ENCODE measurements around the gene PKP1.

DNA sequence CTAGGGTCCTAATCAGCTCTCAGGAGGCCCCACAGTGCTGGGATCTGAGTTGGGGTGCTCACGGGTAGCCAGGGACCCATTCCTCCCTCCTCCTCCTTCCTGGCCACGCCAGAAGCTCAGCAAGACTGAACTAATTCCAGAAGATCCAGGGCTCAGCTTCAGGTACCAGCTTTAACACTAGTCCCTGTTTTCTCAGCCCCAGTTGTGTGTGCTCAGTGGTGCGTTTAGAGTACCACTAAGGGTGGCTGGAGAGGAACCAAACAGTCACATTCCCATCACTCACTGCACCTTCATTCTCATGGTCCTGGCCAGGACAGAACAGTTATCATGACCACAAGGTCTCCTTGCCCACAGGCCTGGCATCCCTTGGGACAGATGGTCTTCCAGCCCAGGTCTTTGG, 20.8 kb downstream of the PKP1 start:
- no peak for TF ChIP-seq CTCF (IDR thresholded peaks at IDR 0.05; ENCODE audit: borderline replicate concordance, extremely low read depth, low read length, poor library complexity, severe bottlenecking)
- TF ChIP-seq EZH2 (IDR thresholded peaks at IDR 0.05; ENCODE audit: borderline replicate concordance, low read depth, low read length, severe bottlenecking), result no peak

Data from DND-41 (cell line).